Measurements from ENCODE around the gene DKK3.

DNA sequence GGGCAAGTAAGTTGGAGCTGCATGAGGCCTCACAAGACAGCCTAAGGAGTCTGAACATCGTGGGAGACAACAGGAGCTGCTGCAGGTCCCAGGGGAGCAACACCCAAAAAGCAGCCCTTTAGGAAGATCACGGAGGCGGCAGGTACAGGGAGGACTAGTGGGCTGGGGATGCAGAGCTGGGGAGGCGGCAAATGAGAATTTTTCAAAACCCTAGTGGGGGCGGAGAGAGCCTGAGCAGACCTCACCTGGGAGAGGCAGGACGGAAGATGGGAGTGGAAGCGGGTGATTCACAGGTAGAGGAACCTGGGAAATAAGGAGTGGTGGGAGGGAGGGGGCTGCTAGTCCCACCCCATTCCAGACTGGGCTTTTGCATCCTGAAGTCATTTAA lies 42.1 kb downstream of the DKK3 start:
- TF ChIP-seq, protein P1, sequence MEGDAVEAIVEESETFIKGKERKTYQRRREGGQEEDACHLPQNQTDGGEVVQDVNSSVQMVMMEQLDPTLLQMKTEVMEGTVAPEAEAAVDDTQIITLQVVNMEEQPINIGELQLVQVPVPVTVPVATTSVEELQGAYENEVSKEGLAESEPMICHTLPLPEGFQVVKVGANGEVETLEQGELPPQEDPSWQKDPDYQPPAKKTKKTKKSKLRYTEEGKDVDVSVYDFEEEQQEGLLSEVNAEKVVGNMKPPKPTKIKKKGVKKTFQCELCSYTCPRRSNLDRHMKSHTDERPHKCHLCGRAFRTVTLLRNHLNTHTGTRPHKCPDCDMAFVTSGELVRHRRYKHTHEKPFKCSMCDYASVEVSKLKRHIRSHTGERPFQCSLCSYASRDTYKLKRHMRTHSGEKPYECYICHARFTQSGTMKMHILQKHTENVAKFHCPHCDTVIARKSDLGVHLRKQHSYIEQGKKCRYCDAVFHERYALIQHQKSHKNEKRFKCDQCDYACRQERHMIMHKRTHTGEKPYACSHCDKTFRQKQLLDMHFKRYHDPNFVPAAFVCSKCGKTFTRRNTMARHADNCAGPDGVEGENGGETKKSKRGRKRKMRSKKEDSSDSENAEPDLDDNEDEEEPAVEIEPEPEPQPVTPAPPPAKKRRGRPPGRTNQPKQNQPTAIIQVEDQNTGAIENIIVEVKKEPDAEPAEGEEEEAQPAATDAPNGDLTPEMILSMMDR (IDR thresholded peaks at IDR 0.05 in 4 of 5, conservative IDR thresholded peaks at IDR 0.05 in 1 of 5), result no peak
- TF ChIP-seq POLR2A (IDR thresholded peaks at IDR 0.05), result no peak
